K562 (cell line): ENCODE results near the gene MEGF11. TPM values are rescaled to one million over a fixed set of nuclear protein-coding genes. Genes with fewer than 3 reads are reported as not detected.

ENCODE experiments used
- ATAC-seq: fragments of 200-7000 bp; cut with Tn5 transposase; 3 replicates; pipeline ENCODE4 v1.9.1; 2020; ENCODE audit warnings: moderate library complexity
- BruUV-seq: library from RNA; stranded (reverse); fragments of 400-500 nt; replicated peaks from 2 replicates; lab custom pipeline; 2021; lab: Mats Ljungman, UMichigan
- CTCF ChIA-PET: fragments of 300-600 bp; formaldehyde crosslinking; extraction: SDS; loops from one replicate; lab custom pipeline; 2021; ENCODE audit warnings: low intra/inter-chr PET ratio; lab: Yijun Ruan, JAX
- POLR2A ChIA-PET: fragments of 300-600, 350-650 bp; sonication (Branson Sonifier 250); formaldehyde crosslinking; extraction: SDS; loops from one replicate; lab custom pipeline; 2021; ENCODE audit warnings: antibody characterized with exemption, inconsistent platforms; lab: Yijun Ruan, JAX
- DNase-seq, 4 experiments: peaks; one replicate each; pipeline versions ENCODE4 v3.0.0 to v3.0.0-alpha.2; 2011 to 2018; ENCODE audit warnings: low spot score in 3 of 4, mixed read lengths in 3 of 4; ENCODE audit errors: extremely low read depth in 1 of 4
- FAIRE-seq: peaks from 2 replicates; lab custom pipeline; 2011; peaks lifted over from hg19 to GRCh38; lab: Jason Lieb, UNC
- H2AFZ ChIP-seq: 2 replicates; pipeline ENCODE4 v1.6.0; 2011; ENCODE audit warnings: low read depth, low read length, control low read depth, inconsistent platforms
- H3K27ac ChIP-seq: fragments of 200-600 bp; 3 replicates; pipeline ENCODE4 v1.8.0; 2011; ENCODE audit warnings: low read depth, mild to moderate bottlenecking, control low read depth, inconsistent platforms, low read length, moderate library complexity, mixed read lengths; ENCODE audit errors: extremely low read depth
- H3K27me3 ChIP-seq, 2 experiments: fragments of 300-600 bp in 1 of 2; 2 replicates in 1 of 2; 3 replicates in 1 of 2; pipeline versions ENCODE4 v1.6.0 to v1.8.0; 2011; ENCODE audit warnings: inconsistent platforms in 2 of 2, low read length in 2 of 2, mild to moderate bottlenecking in 1 of 2, mixed read lengths in 1 of 2, moderate library complexity in 1 of 2; ENCODE audit not compliant: control insufficient read depth in 2 of 2, insufficient read depth in 2 of 2
- H3K36me3 ChIP-seq: fragments of 300-600 bp; 3 replicates; pipeline ENCODE4 v1.8.0; 2011; ENCODE audit warnings: mild to moderate bottlenecking, low read length, inconsistent platforms; ENCODE audit not compliant: control insufficient read depth, insufficient read depth
- H3K4me1 ChIP-seq, 2 experiments: fragments of 200-600 bp in 1 of 2; replicated peaks in 1 of 2; 2 replicates in 1 of 2; 3 replicates in 1 of 2; pipeline versions ENCODE4 v1.5.1 to v1.8.0; 2011; ENCODE audit warnings: inconsistent platforms in 2 of 2, low read length in 2 of 2, mild to moderate bottlenecking in 1 of 2, mixed read lengths in 1 of 2, moderate library complexity in 1 of 2; ENCODE audit not compliant: control insufficient read depth in 2 of 2, insufficient read depth in 2 of 2
- H3K4me2 ChIP-seq: 2 replicates; pipeline ENCODE4 v1.6.1; 2011; ENCODE audit warnings: low read length, control low read depth, inconsistent platforms, mixed read lengths; ENCODE audit not compliant: insufficient read depth
- H3K4me3 ChIP-seq: fragments of 200-600 bp; sonication (generic), shearing (Covaris generic); 2 replicates; pipeline ENCODE4 v1.5.1; 2016; ENCODE audit warnings: control low read depth, inconsistent platforms
- H3K79me2 ChIP-seq: fragments of 200-600 bp; 3 replicates; pipeline ENCODE4 v1.8.0; 2011; ENCODE audit warnings: low read length, inconsistent platforms; ENCODE audit not compliant: control insufficient read depth, insufficient read depth
- H3K9ac ChIP-seq, 2 experiments: 2 replicates each; pipeline versions ENCODE4 v1.6.0 to v1.6.1; 2011; ENCODE audit warnings: low read depth in 2 of 2, low read length in 2 of 2, control low read depth in 1 of 2, inconsistent platforms in 1 of 2, mild to moderate bottlenecking in 1 of 2, mixed read lengths in 1 of 2; ENCODE audit not compliant: insufficient read depth in 1 of 2
- H3K9me1 ChIP-seq: one replicate; pipeline ENCODE4 v1.6.0; 2011; ENCODE audit warnings: inconsistent platforms, mild to moderate bottlenecking, low read length, moderate library complexity; ENCODE audit not compliant: control insufficient read depth, insufficient read depth
- H3K9me3 ChIP-seq: replicated peaks from 2 replicates; pipeline ENCODE4 v1.5.1; 2011; ENCODE audit warnings: low read depth, low read length, inconsistent platforms; ENCODE audit not compliant: control insufficient read depth, insufficient read depth
- H4K20me1 ChIP-seq: replicated peaks from 2 replicates; pipeline ENCODE4 v1.6.1; 2011; ENCODE audit warnings: low read length, inconsistent platforms, mixed read lengths; ENCODE audit not compliant: control insufficient read depth, insufficient read depth
- ID3 ChIP-seq, 2 experiments: fragments of 250-450 bp in 1 of 2; fragments of 450-650 bp in 1 of 2; sonication (Bioruptor Pico) in 1 of 2; IDR thresholded peaks; 2 replicates each; pipeline versions ENCODE4 v1.6.1 to v1.8.0; 2016 to 2021; ENCODE audit warnings: mild to moderate bottlenecking in 2 of 2, moderate library complexity in 2 of 2, missing compliant biosample characterization in 1 of 2, missing genetic modification characterization in 1 of 2
- MCM3 ChIP-seq: fragments of 450-650 bp; IDR thresholded peaks from 2 replicates; pipeline ENCODE4 v1.6.1; 2016
- NFIC ChIP-seq: fragments of 450-650 bp; IDR thresholded peaks from 2 replicates; pipeline ENCODE4 v1.6.1; 2017; ENCODE audit warnings: mild to moderate bottlenecking, inconsistent platforms
- STAT5B ChIP-seq: fragments of 250-450 bp; sonication (Bioruptor Pico); IDR thresholded peaks from 2 replicates; pipeline ENCODE4 v1.8.0; 2021; ENCODE audit warnings: mild to moderate bottlenecking, inconsistent platforms
- ZBTB9 ChIP-seq: fragments of 450-650 bp; formaldehyde crosslinking; IDR thresholded peaks from 2 replicates; pipeline ENCODE4 v1.4.0; 2020; ENCODE audit warnings: mild to moderate bottlenecking, moderate library complexity
- ZNF140 ChIP-seq: fragments of 250-450 bp; sonication (Bioruptor Pico); IDR thresholded peaks from 2 replicates; pipeline ENCODE4 v1.8.0; 2021; ENCODE audit warnings: moderate library complexity, mild to moderate bottlenecking, inconsistent platforms
- WGBS: fragments of 100-300 bp; shearing (Covaris generic); methylation state at CpG from one replicate; pipeline ENCODE4 v1.1.6; 2016; ENCODE audit warnings: low coverage, mixed read lengths; ENCODE audit not compliant: insufficient coverage; ENCODE audit errors: missing lambda C conversion rate; 5-methylcytosine and 5-hydroxymethylcytosine counted together
- in situ Hi-C: fragments of 300-500 bp; cut with MboI; formaldehyde crosslinking; loops from 4 replicates; pipeline ENCODE4 v1.15.0; 2018; ENCODE audit warnings: inconsistent platforms, mixed read lengths
- intact Hi-C: fragments of 100-400 bp; cut with micrococcal nuclease; formaldehyde crosslinking; loops from 2 replicates; pipeline ENCODE4 v1.14.2; 2022
- polyA plus RNA-seq, 8 experiments: library from polyadenylated mRNA; depleted of rRNA in 4 of 8; stranded (reverse) in 5 of 8; unstranded in 3 of 8; fragments of >200 nt; fragmentation: Nextera tagmentation in 2 of 8; fragmentation: Illumina TruSeq in 1 of 8; extraction: Ambion mirVana in 2 of 8; extraction: Trizol in 1 of 8; gene quantifications; 2 replicates each; pipeline versions ENCODE4 v1.2.1 to v1.2.3, GENCODE V29; 2011 to 2014; ENCODE audit warnings: inconsistent platforms in 1 of 8, missing spikeins in 1 of 8
- total RNA-seq, 7 experiments: library from RNA; depleted of rRNA in 6 of 7; stranded (reverse); fragments of >200 nt in 6 of 7; fragmentation: Illumina TruSeq in 2 of 7; extraction: Trizol in 2 of 7; gene quantifications; 2 replicates each; pipeline versions ENCODE4 v1.2.1 to v1.2.3, GENCODE V29; 2011 to 2021; ENCODE audit warnings: low replicate concordance in 1 of 7
- TF ChIP-seq, protein P1 (sequence below): fragments of 250-450 bp; sonication (Bioruptor Pico); IDR thresholded peaks from 2 replicates; pipeline ENCODE4 v1.9.0; 2021; ENCODE audit warnings: mild to moderate bottlenecking

Gene MEGF11
- total and polyA plus RNA-seq, 9 of the 15 experiments (the other 6 are each of a cell fraction or from before 2014, with no cell fraction given), result 0.06 to 0.23 (median 0.20) TPM; not detected in 6

- WGBS, result 0% methylated on average over 1 of the region's 1 CpG
- TF ChIP-seq, protein P1, sequence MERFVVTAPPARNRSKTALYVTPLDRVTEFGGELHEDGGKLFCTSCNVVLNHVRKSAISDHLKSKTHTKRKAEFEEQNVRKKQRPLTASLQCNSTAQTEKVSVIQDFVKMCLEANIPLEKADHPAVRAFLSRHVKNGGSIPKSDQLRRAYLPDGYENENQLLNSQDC (CRISPR knock-in tag), result no peak
- TF ChIP-seq ZNF140 (CRISPR knock-in tag), result no peak
- no peak for TF ChIP-seq MCM3
- no peak for TF ChIP-seq ZBTB9
- no peak for TF ChIP-seq ID3 (CRISPR knock-in tag; IDR thresholded peaks at IDR 0.05)
- no peak for TF ChIP-seq ID3 (tag; IDR thresholded peaks at IDR 0.05)
- peak; percentile 51 for TF ChIP-seq NFIC
- no peak for TF ChIP-seq STAT5B (CRISPR knock-in tag)
- DNase-seq, result no peak
Observed at GRCh38 chr15:66112388-66112787, 141.2 kb downstream of the MEGF11 start.

More at GRCh38 chr15:66112388-66112787, 141.2 kb downstream of the MEGF11 start:
- Histone ChIP-seq H3K4me1 (no peaks in the 10 kb centered on the region), H3K79me2 (no peaks in the 10 kb centered on the region), H4K20me1 (peaks cover 11% of the 10 kb centered on the region), H2AFZ (no peak overlapping the region), H3K36me3 (no peaks in the 10 kb centered on the region), H3K27me3 (peaks cover 47 to 74% of the 10 kb centered on the region in 2 experiments), H3K4me3 (no peak overlapping the region), H3K9ac (no peak overlapping the region), H3K9me1 (no peaks in the 10 kb centered on the region), H3K4me2 (no peak overlapping the region), H3K9me3 (no peaks in the 10 kb centered on the region), H3K27ac (no peak overlapping the region)
- in situ Hi-C loops (no loop called here), intact Hi-C loops (no loop called here)
- CTCF ChIA-PET, result no interaction called here
- FAIRE-seq, result no peak
- no peak for ATAC-seq
- no TSS peak for BruUV-seq
- POLR2A ChIA-PET, result interaction anchor here (0.6 kb wide), 3 partner anchors 39 to 680 kb away, joined by 3 to 4 read pairs (median 3); no protein-coding TSS in a partner anchor
